H1 (cell line): ENCODE measurements around the gene CEP128. TPM values are rescaled to one million over a fixed set of nuclear protein-coding genes. Genes with fewer than 3 reads are reported as not detected.

Experiments
- CTCF ChIA-PET: fragments of 300-600 bp; sonication (Branson Sonifier 250); formaldehyde crosslinking; loops from one replicate; lab custom pipeline; 2021; ENCODE audit not compliant: partially characterized antibody; lab: Charles Lee
- POLR2A ChIA-PET: fragments of 300-600 bp; sonication (Branson Sonifier 250); formaldehyde crosslinking; loops from one replicate; lab custom pipeline; 2021; ENCODE audit warnings: inconsistent platforms; ENCODE audit not compliant: partially characterized antibody; lab: Charles Lee
- DNase-seq, 2 experiments: peaks; one replicate each; pipeline versions ENCODE4 v3.0.0 to v3.0.0-alpha.2; 2010 to 2022; ENCODE audit warnings: low spot score in 2 of 2, low read depth in 1 of 2, mixed read lengths in 1 of 2
- FAIRE-seq: peaks from 2 replicates; lab custom pipeline; 2011; peaks lifted over from hg19 to GRCh38; lab: Jason Lieb, UNC
- H2AFZ ChIP-seq: 2 replicates; pipeline ENCODE4 v1.8.1; 2012; ENCODE audit warnings: low read length, inconsistent platforms
- H2AK5ac ChIP-seq: 2 replicates; pipeline ENCODE4 v1.6.1; 2013; ENCODE audit warnings: low read depth, low read length
- H2BK120ac ChIP-seq: replicated peaks from 2 replicates; pipeline ENCODE3; 2013; ENCODE audit warnings: low read depth, low read length, inconsistent platforms
- H2BK12ac ChIP-seq: 2 replicates; pipeline ENCODE4 v1.6.1; 2013; ENCODE audit warnings: low read depth, low read length
- H2BK15ac ChIP-seq: 2 replicates; pipeline ENCODE4 v1.6.1; 2013; ENCODE audit warnings: low read length
- H2BK20ac ChIP-seq: 2 replicates; pipeline ENCODE4 v1.6.1; 2013; ENCODE audit warnings: low read length
- H2BK5ac ChIP-seq: 2 replicates; pipeline ENCODE4 v1.6.1; 2013; ENCODE audit warnings: low read depth, low read length
- H3K14ac ChIP-seq: 2 replicates; pipeline ENCODE4 v1.6.1; 2013; ENCODE audit warnings: inconsistent platforms; ENCODE audit not compliant: insufficient read length
- H3K18ac ChIP-seq: 2 replicates; pipeline ENCODE4 v1.6.1; 2013; ENCODE audit warnings: low read length; ENCODE audit errors: extremely low read depth
- H3K23ac ChIP-seq: 2 replicates; pipeline ENCODE4 v1.6.1; 2013; ENCODE audit warnings: inconsistent platforms; ENCODE audit not compliant: insufficient read length
- H3K23me2 ChIP-seq: 2 replicates; pipeline ENCODE4 v1.6.1; 2013; ENCODE audit warnings: low read depth, low read length
- H3K27ac ChIP-seq: 2 replicates; pipeline ENCODE4 v1.6.1; 2011; ENCODE audit warnings: low read depth, low read length, inconsistent platforms
- H3K27me3 ChIP-seq, 4 experiments: replicated peaks in 1 of 4; 1 replicate in 1 of 4; 2 replicates in 3 of 4; pipeline versions ENCODE4 v1.6.1 to v1.8.1; 2011 to 2013; ENCODE audit warnings: low read length in 3 of 4, mild to moderate bottlenecking in 3 of 4, inconsistent platforms in 2 of 4, mixed read lengths in 2 of 4, moderate library complexity in 1 of 4; ENCODE audit not compliant: control insufficient read depth in 3 of 4, insufficient read depth in 3 of 4; ENCODE audit errors: extremely low read depth in 1 of 4
- H3K36me3 ChIP-seq, 4 experiments: 2 replicates each; pipeline versions ENCODE4 v1.6.1 to v1.8.1; 2011 to 2013; ENCODE audit warnings: mild to moderate bottlenecking in 4 of 4, low read length in 3 of 4, moderate library complexity in 2 of 4, control low read depth in 1 of 4, inconsistent platforms in 1 of 4; ENCODE audit not compliant: insufficient read depth in 4 of 4, control insufficient read depth in 2 of 4
- H3K4ac ChIP-seq: replicated peaks from 2 replicates; pipeline ENCODE3; 2013; ENCODE audit warnings: low read length, low read depth, mixed read lengths, inconsistent platforms; ENCODE audit not compliant: insufficient read length
- H3K4me1 ChIP-seq, 4 experiments: replicated peaks in 1 of 4; 1 replicate in 1 of 4; 2 replicates in 3 of 4; pipeline versions ENCODE4 v1.6.1 to v1.8.1; 2011 to 2013; ENCODE audit warnings: low read length in 3 of 4, inconsistent platforms in 2 of 4, mixed read lengths in 1 of 4; ENCODE audit not compliant: insufficient read depth in 4 of 4, control insufficient read depth in 3 of 4
- H3K4me2 ChIP-seq, 2 experiments: 2 replicates each; pipeline versions ENCODE4 v1.6.1 to v1.8.1; 2011 to 2013; ENCODE audit warnings: low read depth in 2 of 2, low read length in 2 of 2, control low read depth in 1 of 2, inconsistent platforms in 1 of 2, mild to moderate bottlenecking in 1 of 2; ENCODE audit not compliant: insufficient read depth in 1 of 2
- H3K4me3 ChIP-seq, 4 experiments: fragments of 200-600, 300-600 bp in 1 of 4; sonication (generic), shearing (Covaris generic), sonication (Bioruptor Twin) in 1 of 4; 2 replicates each; pipeline versions ENCODE4 v1.5.1 to v1.8.1; 2011 to 2016; ENCODE audit warnings: low read length in 4 of 4, low read depth in 3 of 4, control low read depth in 2 of 4, inconsistent platforms in 2 of 4, mild to moderate bottlenecking in 2 of 4, mixed read lengths in 1 of 4, moderate library complexity in 1 of 4; ENCODE audit not compliant: insufficient read depth in 2 of 4; ENCODE audit errors: extremely low read depth in 1 of 4
- H3K56ac ChIP-seq: replicated peaks from 2 replicates; pipeline ENCODE3; 2013; ENCODE audit warnings: low read depth, mild to moderate bottlenecking, mixed read lengths, low read length, inconsistent platforms; ENCODE audit not compliant: insufficient read length
- H3K79me1 ChIP-seq: 2 replicates; pipeline ENCODE4 v1.6.1; 2013; ENCODE audit warnings: low read depth, low read length, control low read depth
- H3K79me2 ChIP-seq, 2 experiments: 2 replicates each; pipeline versions ENCODE4 v1.6.1 to v1.8.1; 2012 to 2013; ENCODE audit warnings: low read length in 2 of 2, mild to moderate bottlenecking in 2 of 2, inconsistent platforms in 1 of 2; ENCODE audit not compliant: insufficient read depth in 2 of 2, control insufficient read depth in 1 of 2
- H3K9ac ChIP-seq, 4 experiments: replicated peaks in 1 of 4; 1 replicate in 1 of 4; 2 replicates in 3 of 4; pipeline versions ENCODE4 v1.6.1 to v1.8.1; 2011 to 2013; ENCODE audit warnings: low read depth in 3 of 4, low read length in 3 of 4, control low read depth in 2 of 4, mild to moderate bottlenecking in 2 of 4, moderate library complexity in 2 of 4, inconsistent platforms in 1 of 4; ENCODE audit errors: extremely low read depth in 1 of 4
- H3K9me3 ChIP-seq, 2 experiments: 2 replicates each; pipeline versions ENCODE4 v1.6.1 to v1.8.1; 2012 to 2013; ENCODE audit warnings: mild to moderate bottlenecking in 2 of 2, moderate library complexity in 2 of 2, control low read depth in 1 of 2, inconsistent platforms in 1 of 2, low read depth in 1 of 2, low read length in 1 of 2, mixed read lengths in 1 of 2; ENCODE audit not compliant: insufficient read depth in 2 of 2
- H4K20me1 ChIP-seq, 2 experiments: replicated peaks in 1 of 2; 2 replicates each; pipeline versions ENCODE3 to v1.8.1; 2011 to 2013; ENCODE audit warnings: inconsistent platforms in 2 of 2, low read length in 2 of 2, mild to moderate bottlenecking in 1 of 2; ENCODE audit not compliant: insufficient read depth in 2 of 2, control insufficient read depth in 1 of 2
- H4K5ac ChIP-seq: 2 replicates; pipeline ENCODE4 v1.6.1; 2013; ENCODE audit warnings: low read length, low read depth, mixed read lengths, inconsistent platforms; ENCODE audit not compliant: insufficient read length
- H4K8ac ChIP-seq: 2 replicates; pipeline ENCODE4 v1.8.0; 2013; ENCODE audit warnings: mild to moderate bottlenecking, moderate library complexity, low read length, inconsistent platforms; ENCODE audit not compliant: insufficient read depth; ENCODE audit errors: extremely low read depth
- H4K91ac ChIP-seq: replicated peaks from 2 replicates; pipeline ENCODE3; 2013; ENCODE audit warnings: low read length, mixed read lengths, inconsistent platforms; ENCODE audit not compliant: insufficient read length
- ASH2L ChIP-seq: fragments of 200-600, 300-600 bp; sonication (generic); IDR thresholded peaks from one replicate; pipeline ENCODE4 v1.7.1; 2017; ENCODE audit warnings: low read length
- ATF3 ChIP-seq: IDR thresholded peaks from 2 replicates; pipeline ENCODE4 v1.6.1; 2011; ENCODE audit warnings: low read depth, mild to moderate bottlenecking, low read length; ENCODE audit not compliant: insufficient read depth
- BRCA1 ChIP-seq: IDR thresholded peaks from 2 replicates; pipeline ENCODE4 v1.6.1; 2012; ENCODE audit warnings: low read depth, low read length, improper control_type of control experiment
- CTCF ChIP-seq, 3 experiments: IDR thresholded peaks; 1 replicate in 2 of 3; 2 replicates in 1 of 3; pipeline versions ENCODE4 v1.5.1 to v1.6.1; 2011; ENCODE audit warnings: low read length in 3 of 3, mild to moderate bottlenecking in 3 of 3, inconsistent platforms in 2 of 3, low read depth in 1 of 3, moderate library complexity in 1 of 3; ENCODE audit not compliant: insufficient read depth in 1 of 3; ENCODE audit errors: control extremely low read depth in 1 of 3
- EZH2 ChIP-seq: fragments of 200-600 bp; sonication (generic); IDR thresholded peaks from 2 replicates; pipeline ENCODE4 v1.7.1; 2012; ENCODE audit warnings: low read depth, mild to moderate bottlenecking, moderate library complexity, low read length, inconsistent platforms; ENCODE audit not compliant: severe bottlenecking
- GTF2F1 ChIP-seq: IDR thresholded peaks from 2 replicates; pipeline ENCODE4 v1.6.1; 2012; ENCODE audit warnings: low read depth, low read length, improper control_type of control experiment, borderline replicate concordance
- MAFK ChIP-seq: IDR thresholded peaks from 2 replicates; pipeline ENCODE4 v1.6.1; 2012; ENCODE audit warnings: low read depth, mild to moderate bottlenecking, improper control_type of control experiment, low read length
- PHF8 ChIP-seq: fragments of 200-600 bp; sonication (generic); conservative IDR thresholded peaks from 2 replicates; pipeline ENCODE4 v1.7.1; 2012; ENCODE audit warnings: low read depth, mild to moderate bottlenecking, inconsistent platforms, low read length, moderate library complexity
- RAD21 ChIP-seq, 2 experiments: IDR thresholded peaks in 1 of 2; conservative IDR thresholded peaks in 1 of 2; 2 replicates each; pipeline ENCODE4 v1.6.1; 2011; ENCODE audit warnings: low read depth in 2 of 2, low read length in 2 of 2, improper control_type of control experiment in 1 of 2, inconsistent platforms in 1 of 2, mild to moderate bottlenecking in 1 of 2, moderate library complexity in 1 of 2
- SAP30 ChIP-seq: fragments of 300-600 bp; sonication (generic); IDR thresholded peaks from 2 replicates; pipeline ENCODE4 v1.7.1; 2012; ENCODE audit warnings: low read length, moderate library complexity, mild to moderate bottlenecking, inconsistent platforms; ENCODE audit not compliant: insufficient read depth, insufficient replicate concordance
- WGBS, 2 experiments: shearing (Covaris generic) in 1 of 2; methylation state at CpG; one replicate each; pipeline versions ENCODE4 v1.1.6 to v1.1.7; 2013 to 2015; ENCODE audit warnings: low lambda C conversion rate in 2 of 2, mixed read lengths in 2 of 2, inconsistent platforms in 1 of 2, low coverage in 1 of 2, missing lambda C conversion rate in 1 of 2; ENCODE audit not compliant: insufficient replicate concordance in 2 of 2, insufficient coverage in 1 of 2, insufficient read length in 1 of 2; ENCODE audit errors: extremely low coverage in 1 of 2, missing lambda C conversion rate in 1 of 2; 5-methylcytosine and 5-hydroxymethylcytosine counted together
- polyA plus RNA-seq, 7 experiments: library from polyadenylated mRNA; depleted of rRNA in 3 of 7; stranded (reverse) in 5 of 7; unstranded in 2 of 7; fragments of >200 nt in 5 of 7; fragments of 200-250 nt in 2 of 7; gene quantifications; 1 replicate in 5 of 7; 2 replicates in 1 of 7; 4 replicates in 1 of 7; pipeline versions ENCODE4 v1.2.1 to v1.2.3, GENCODE V29; 2011 to 2013; ENCODE audit warnings: missing spikeins in 2 of 7, mixed read lengths in 2 of 7
- total RNA-seq: library from RNA; stranded (reverse); fragmentation: NEBNext Ultra II Directional; extraction: Animal tissue kit (Norgen Biotek cat#: 25700); gene quantifications from 2 replicates; pipeline ENCODE4 v1.2.1, GENCODE V29; 2021

The CEP128 gene
- total and polyA plus RNA-seq, 2 of the 8 experiments (the other 6 are each of a cell fraction or from before 2014, with no cell fraction given), result 1.9 to 17.0 TPM

GRCh38 chr14:80698974-80699373, 242.6 kb downstream of the CEP128 start:
- Histone ChIP-seq H2AFZ (no peak overlapping the region), H3K4ac (no peak overlapping the region), H2BK120ac (no peak overlapping the region), H3K4me1 (no peaks in the 10 kb centered on the region), H3K23me2 (no peaks in the 10 kb centered on the region), H4K8ac (no peak overlapping the region), H3K27me3 (no peaks in the 10 kb centered on the region), H4K5ac (no peak overlapping the region), H3K79me1 (no peaks in the 10 kb centered on the region), H3K79me2 (no peaks in the 10 kb centered on the region), H2AK5ac (no peak overlapping the region), H4K20me1 (no peaks in the 10 kb centered on the region), H3K4me2 (no peak overlapping the region), H3K14ac (no peak overlapping the region), H3K9me3 (no peaks in the 10 kb centered on the region), H3K23ac (no peak overlapping the region), H3K4me3 (no peak overlapping the region), H2BK12ac (no peak overlapping the region), H3K27ac (no peak overlapping the region), H3K9ac (no peak overlapping the region), H4K91ac (no peak overlapping the region), H2BK5ac (no peak overlapping the region), H2BK15ac (no peak overlapping the region), H2BK20ac (no peak overlapping the region), H3K18ac (no peak overlapping the region), H3K36me3 (no peaks in the 10 kb centered on the region), H3K56ac (no peak overlapping the region)
- POLR2A ChIA-PET, result no interaction called here
- CTCF ChIA-PET, result no interaction called here
- FAIRE-seq, result no peak
- 90% methylated on average over 6 of the region's 6 CpGs; no CpG with 5 or more reads in 1 of the 2 experiments for WGBS, 2 experiments
- DNase-seq, result no peak
- no peak for TF ChIP-seq PHF8
- TF ChIP-seq MAFK, result no peak
- no peak for TF ChIP-seq SAP30
- no peak for TF ChIP-seq GTF2F1
- TF ChIP-seq ASH2L, result no peak
- TF ChIP-seq ATF3, result no peak
- TF ChIP-seq EZH2, result no peak
- no peak for TF ChIP-seq CTCF (IDR thresholded peaks at IDR 0.05; ENCODE audit: control extremely low read depth in 1 of 3, insufficient read depth in 1 of 3, low read depth in 1 of 3, low read length in 3 of 3)
- no peak for TF ChIP-seq BRCA1
- no peak for TF ChIP-seq RAD21 (IDR thresholded peaks at IDR 0.05 in 1 of 2, conservative IDR thresholded peaks at IDR 0.05 in 1 of 2; ENCODE audit: low read depth in 2 of 2, low read length in 2 of 2)
